Measurements from ENCODE around the gene SIPA1L3. TPM values are rescaled to one million over a fixed set of nuclear protein-coding genes. Genes with fewer than 3 reads are reported as not detected.

Gene SIPA1L3
- total RNA-seq, 2 donors from 2014 or later, result 29.5 to 32.2 TPM

DNA sequence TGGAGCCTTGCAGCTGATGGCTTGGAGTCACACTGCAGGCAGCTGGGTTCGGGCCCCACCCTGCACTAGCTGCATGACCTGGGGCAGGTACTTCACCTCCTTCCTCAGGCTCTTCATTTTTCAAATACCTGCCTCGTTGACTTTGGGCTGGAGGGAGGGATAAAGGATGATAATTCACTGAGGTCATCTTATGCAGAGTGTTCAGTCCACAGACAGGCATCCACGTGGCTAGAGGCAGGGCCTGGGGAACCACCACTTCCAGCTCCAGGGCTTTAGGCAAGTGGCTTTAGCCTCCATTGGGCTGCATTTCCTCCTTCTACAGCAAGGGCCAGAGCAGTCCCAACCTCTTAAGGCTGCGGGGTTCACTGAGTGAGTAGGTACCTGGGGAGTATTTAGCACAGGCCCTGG is 84.8 kb downstream of the SIPA1L3 start:
- Mint-ChIP-seq H3K4me3 (no peak overlapping the region), H3K36me3 (ENCODE audit: low read depth) (no peaks in the 10 kb centered on the region), H3K4me1 (peaks cover 17% of the 10 kb centered on the region), H3K27ac (no peak overlapping the region), H3K27me3 (no peaks in the 10 kb centered on the region)
- no peak for ATAC-seq
- no peak for DNase-seq
- no peaks in the 10 kb centered on the region for H3K9me3 ChIP-seq (ENCODE audit: control insufficient read depth, low read length, poor library complexity, severe bottlenecking)

DNA sequence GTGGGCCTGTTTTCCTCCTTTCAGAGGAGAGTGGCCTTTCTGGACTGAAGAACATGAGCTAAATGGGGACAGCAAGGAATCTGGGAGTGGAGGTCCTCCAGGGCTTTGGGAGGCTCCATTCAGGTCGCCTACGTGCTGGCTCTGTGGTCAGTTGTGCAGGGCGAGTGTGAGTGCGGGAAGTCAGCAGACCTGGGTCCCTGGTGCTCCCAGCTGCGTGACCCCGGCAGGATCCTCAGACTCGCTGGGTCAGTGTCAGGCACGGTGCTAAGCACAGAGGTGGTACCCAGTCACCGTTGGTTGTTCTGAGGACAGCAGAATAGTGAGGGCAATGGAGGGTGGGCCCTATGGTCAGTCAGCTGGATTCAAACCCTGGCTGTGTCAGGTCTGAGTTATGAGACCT is 85.8 kb downstream of the SIPA1L3 start:
- H3K4me1 Mint-ChIP-seq, result peaks cover 17% of the 10 kb centered on the region
- no peak overlapping the region for H3K27ac Mint-ChIP-seq
- H3K27me3 Mint-ChIP-seq, result no peaks in the 10 kb centered on the region
- no peak for ATAC-seq
- DNase-seq, result no peak
- no peak overlapping the region for H3K4me3 Mint-ChIP-seq
- H3K9me3 ChIP-seq (ENCODE audit: control insufficient read depth, low read length, poor library complexity, severe bottlenecking), result no peaks in the 10 kb centered on the region
- no peaks in the 10 kb centered on the region for H3K36me3 Mint-ChIP-seq (ENCODE audit: low read depth)

DNA sequence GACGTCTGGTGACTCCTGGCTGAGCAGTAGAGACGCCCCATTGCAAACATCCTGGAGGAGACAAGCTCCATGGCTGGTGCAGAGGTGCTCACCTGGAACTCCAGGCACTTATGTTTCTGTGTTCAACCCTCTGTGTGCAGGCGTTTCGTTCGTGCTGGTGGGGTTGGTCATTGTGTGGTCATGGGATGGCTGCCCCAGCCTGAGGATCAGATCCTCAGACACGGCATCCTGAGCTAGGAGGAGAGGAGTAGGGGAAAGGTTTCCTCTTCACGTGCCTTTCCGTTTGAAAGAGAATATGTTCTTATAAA is 87.8 kb downstream of the SIPA1L3 start:
- Mint-ChIP-seq H3K4me3 (no peak overlapping the region), H3K27me3 (no peaks in the 10 kb centered on the region), H3K27ac (no peak overlapping the region)

DNA sequence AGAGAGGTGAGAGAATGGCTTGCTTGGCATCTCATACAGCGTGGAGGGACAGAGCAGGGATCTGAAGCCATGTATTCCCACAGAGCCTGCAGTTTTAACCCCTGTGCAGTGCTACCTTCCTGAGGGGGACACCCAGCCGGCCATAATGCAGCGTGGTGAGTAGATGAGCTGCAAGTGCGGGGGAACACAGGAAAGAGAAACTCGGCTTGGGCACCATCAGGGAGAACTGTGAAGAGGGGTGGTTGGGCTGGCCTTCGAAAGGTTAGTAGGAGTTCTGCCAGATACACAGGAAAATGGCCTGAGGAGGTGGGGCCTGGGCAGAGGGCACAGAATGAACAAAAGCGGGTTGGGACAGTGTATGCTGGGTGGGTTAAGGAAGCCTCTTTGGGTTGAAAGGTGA is 88.3 kb downstream of the SIPA1L3 start:
- H3K36me3 Mint-ChIP-seq (ENCODE audit: low read depth), result no peaks in the 10 kb centered on the region
- H3K4me3 Mint-ChIP-seq, result no peak overlapping the region
- H3K9me3 ChIP-seq (ENCODE audit: control insufficient read depth, low read length, poor library complexity, severe bottlenecking), result no peaks in the 10 kb centered on the region
- no peaks in the 10 kb centered on the region for H3K27me3 Mint-ChIP-seq
- no peak for DNase-seq
- ATAC-seq, result no peak
- H3K4me1 Mint-ChIP-seq, result peaks cover 10% of the 10 kb centered on the region
- H3K27ac Mint-ChIP-seq, result no peak overlapping the region

More for the DNA sequence above, 87.8 kb downstream of the SIPA1L3 start:
- no peak for DNase-seq
- H3K4me1 Mint-ChIP-seq, result peaks cover 10% of the 10 kb centered on the region
- H3K36me3 Mint-ChIP-seq (ENCODE audit: low read depth), result no peaks in the 10 kb centered on the region
- ATAC-seq, result no peak
- H3K9me3 ChIP-seq (ENCODE audit: control insufficient read depth, low read length, poor library complexity, severe bottlenecking), result no peaks in the 10 kb centered on the region

GRCh38 chr19:37997911-37998344 is 90.9 kb downstream of the SIPA1L3 start:
- H3K4me3 Mint-ChIP-seq, result no peak overlapping the region
- peaks cover 11% of the 10 kb centered on the region for H3K4me1 Mint-ChIP-seq
- DNase-seq (no peak), ATAC-seq (no peak)
- no peaks in the 10 kb centered on the region for H3K27me3 Mint-ChIP-seq
- H3K36me3 Mint-ChIP-seq (ENCODE audit: low read depth), result no peaks in the 10 kb centered on the region
- no peak overlapping the region for H3K27ac Mint-ChIP-seq
- no peaks in the 10 kb centered on the region for H3K9me3 ChIP-seq (ENCODE audit: control insufficient read depth, low read length, poor library complexity, severe bottlenecking)

DNA sequence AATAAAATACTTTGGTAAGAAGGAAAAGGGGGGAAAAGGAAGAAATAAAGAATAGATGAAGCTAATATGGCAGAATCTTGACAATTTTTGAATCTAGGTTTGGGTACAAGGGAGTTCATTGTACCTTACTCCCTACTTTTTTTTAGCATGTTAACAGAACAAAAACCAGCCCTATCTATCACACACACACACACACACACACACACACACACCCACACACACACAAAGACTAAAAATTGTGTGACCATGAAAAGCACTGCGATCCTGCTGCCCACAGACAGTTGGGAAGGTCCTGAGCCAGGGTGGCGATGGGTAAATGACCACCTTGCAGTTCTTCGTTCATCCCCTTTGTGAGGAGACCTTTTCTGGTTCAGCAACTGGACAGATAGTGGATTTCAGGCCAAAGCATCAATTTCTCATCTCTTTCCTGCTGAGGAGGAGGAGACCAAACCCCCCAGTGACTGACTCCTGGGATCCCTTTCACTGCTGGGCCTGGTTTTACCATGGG is 91.8 kb downstream of the SIPA1L3 start:
- no peak for DNase-seq
- Mint-ChIP-seq H3K4me3 (no peak overlapping the region), H3K27me3 (no peaks in the 10 kb centered on the region), H3K36me3 (ENCODE audit: low read depth) (no peaks in the 10 kb centered on the region), H3K4me1 (peaks cover 11% of the 10 kb centered on the region), H3K27ac (no peak overlapping the region)
- no peak for ATAC-seq
- no peaks in the 10 kb centered on the region for H3K9me3 ChIP-seq (ENCODE audit: control insufficient read depth, low read length, poor library complexity, severe bottlenecking)

DNA sequence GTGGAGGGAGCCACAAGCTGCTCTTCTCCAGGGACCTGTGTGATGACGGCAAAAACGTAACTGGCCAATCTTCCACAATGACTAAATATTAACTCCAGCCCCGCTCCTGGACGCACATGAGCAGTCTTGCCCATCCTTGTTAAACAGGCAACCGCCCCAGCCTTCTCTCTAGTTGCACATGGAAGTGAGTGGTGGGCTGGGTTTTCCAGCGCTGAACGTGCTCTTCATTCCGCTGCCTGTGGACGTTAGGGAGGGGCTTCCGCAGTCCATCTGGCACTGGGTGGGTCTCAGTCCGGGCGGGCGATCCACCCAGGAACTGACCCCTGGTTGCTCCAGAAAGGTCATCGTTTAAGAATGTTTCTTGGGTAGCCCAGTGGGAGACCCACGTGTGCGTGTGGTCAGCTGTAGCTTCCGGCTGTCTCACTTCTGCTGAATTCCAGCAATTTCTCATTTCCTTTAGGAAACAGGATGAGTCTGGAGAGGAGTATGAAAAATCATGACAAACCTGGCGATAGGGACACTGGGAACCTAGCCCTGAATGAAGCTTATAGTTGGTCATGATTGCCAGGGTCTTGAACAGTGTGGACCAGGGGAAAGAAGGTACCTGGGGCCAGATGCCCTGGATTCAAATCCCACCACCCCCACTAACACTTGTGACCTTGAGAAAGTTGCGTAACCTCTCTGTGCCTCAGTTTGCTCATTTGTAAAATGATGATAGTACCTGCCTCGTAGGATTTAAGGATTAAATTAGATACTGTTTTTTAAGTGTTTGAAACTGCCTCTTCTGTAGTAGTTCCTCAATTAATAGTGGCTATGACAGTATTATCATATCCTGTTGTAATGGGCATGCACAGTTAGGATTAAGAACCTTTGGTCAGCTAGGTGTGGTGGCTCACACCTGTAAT is 92.6 kb downstream of the SIPA1L3 start:
- no peak overlapping the region for H3K27ac Mint-ChIP-seq
- H3K4me3 Mint-ChIP-seq, result no peak overlapping the region
- no peak for DNase-seq

GRCh38 chr19:38001158-38001781 is 94.3 kb downstream of the SIPA1L3 start:
- Mint-ChIP-seq H3K36me3 (ENCODE audit: low read depth) (peaks cover 5% of the 10 kb centered on the region), H3K27me3 (no peaks in the 10 kb centered on the region), H3K4me3 (no peak overlapping the region), H3K4me1 (peaks cover 9% of the 10 kb centered on the region), H3K27ac (no peak overlapping the region)
- no peak for ATAC-seq
- DNase-seq, result no peak
- H3K9me3 ChIP-seq (ENCODE audit: control insufficient read depth, low read length, poor library complexity, severe bottlenecking), result no peaks in the 10 kb centered on the region

More for the DNA sequence above, 92.6 kb downstream of the SIPA1L3 start:
- H3K36me3 Mint-ChIP-seq (ENCODE audit: low read depth), result no peaks in the 10 kb centered on the region
- peaks cover 8% of the 10 kb centered on the region for H3K4me1 Mint-ChIP-seq
- no peak for ATAC-seq
- H3K9me3 ChIP-seq (ENCODE audit: control insufficient read depth, low read length, poor library complexity, severe bottlenecking), result no peaks in the 10 kb centered on the region
- H3K27me3 Mint-ChIP-seq, result no peaks in the 10 kb centered on the region

- DNase-seq, result no peak
- H3K27me3 Mint-ChIP-seq, result no peaks in the 10 kb centered on the region
- H3K9me3 ChIP-seq (ENCODE audit: control insufficient read depth, low read length, poor library complexity, severe bottlenecking), result no peaks in the 10 kb centered on the region
- H3K4me3 Mint-ChIP-seq, result no peak overlapping the region
- ATAC-seq, result no peak
- peaks cover 9% of the 10 kb centered on the region for H3K36me3 Mint-ChIP-seq (ENCODE audit: low read depth)
- no peak overlapping the region for H3K27ac Mint-ChIP-seq
- peaks cover 17% of the 10 kb centered on the region for H3K4me1 Mint-ChIP-seq
These were observed 96.6 kb downstream of the SIPA1L3 start for GRCh38 chr19:38003438-38004185.

DNA sequence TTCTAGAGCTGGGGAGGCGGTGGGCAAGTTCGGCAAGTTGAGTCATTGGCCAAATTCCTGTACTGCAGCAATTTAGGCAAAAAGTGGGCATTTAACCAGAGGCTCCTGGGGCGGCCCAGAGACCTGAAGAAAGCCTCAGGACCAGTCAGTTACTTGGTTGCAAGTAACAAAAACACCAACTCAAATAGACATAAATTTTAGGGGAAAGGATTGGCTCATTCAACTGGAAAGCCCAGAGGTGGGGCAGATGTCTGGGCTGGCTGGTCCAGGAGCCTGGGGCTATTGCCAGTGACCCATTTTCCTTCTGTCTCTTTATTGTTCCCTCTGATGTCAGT is 97.1 kb downstream of the SIPA1L3 start:
- DNase-seq (no peak), ATAC-seq (no peak)
- H3K36me3 Mint-ChIP-seq (ENCODE audit: low read depth), result peaks cover 9% of the 10 kb centered on the region
- no peaks in the 10 kb centered on the region for H3K27me3 Mint-ChIP-seq
- peaks cover 17% of the 10 kb centered on the region for H3K4me1 Mint-ChIP-seq
- H3K4me3 Mint-ChIP-seq, result no peak overlapping the region
- H3K9me3 ChIP-seq (ENCODE audit: control insufficient read depth, low read length, poor library complexity, severe bottlenecking), result no peaks in the 10 kb centered on the region
- no peak overlapping the region for H3K27ac Mint-ChIP-seq

DNA sequence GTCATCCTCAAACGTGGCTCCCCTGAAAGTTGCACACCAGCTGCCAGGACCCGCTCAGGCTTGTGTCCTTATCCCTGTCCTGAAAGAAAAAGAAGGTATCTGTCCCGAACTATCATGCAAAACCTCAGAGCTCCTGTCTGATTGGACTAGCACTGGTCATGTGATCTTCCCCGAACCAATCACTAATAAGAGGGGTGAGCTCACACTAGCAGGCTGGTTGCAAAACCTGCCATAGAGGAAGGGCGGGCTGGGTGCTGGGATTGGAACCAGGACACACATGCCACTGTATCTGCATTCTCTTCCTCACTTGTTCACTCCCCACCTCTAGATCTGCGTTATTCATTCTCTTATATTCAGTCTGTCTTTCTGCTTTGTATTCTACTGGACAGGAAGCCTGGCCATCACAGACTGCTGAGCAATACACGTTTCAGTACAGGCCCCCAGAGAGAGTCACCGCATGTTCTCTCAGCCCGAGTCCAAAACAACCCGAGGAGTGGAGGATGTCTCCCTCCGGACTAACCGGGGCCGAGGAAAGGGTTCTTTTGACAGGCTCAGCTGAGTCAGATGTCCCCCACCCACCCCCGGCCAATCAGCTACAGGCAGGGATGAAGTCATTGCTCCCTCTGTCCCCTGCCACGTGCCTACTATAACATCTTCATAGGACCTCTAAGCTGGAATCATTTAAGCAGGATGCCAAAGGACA is 97.7 kb downstream of the SIPA1L3 start:
- H3K36me3 Mint-ChIP-seq (ENCODE audit: low read depth), result peaks cover 9% of the 10 kb centered on the region
- ATAC-seq, result peak; percentile 62
- no peaks in the 10 kb centered on the region for H3K27me3 Mint-ChIP-seq
- H3K9me3 ChIP-seq (ENCODE audit: control insufficient read depth, low read length, poor library complexity, severe bottlenecking), result no peaks in the 10 kb centered on the region
- DNase-seq, result no peak
- H3K4me3 Mint-ChIP-seq, result no peak overlapping the region
- no peak overlapping the region for H3K27ac Mint-ChIP-seq
- peaks cover 16% of the 10 kb centered on the region for H3K4me1 Mint-ChIP-seq

GRCh38 chr19:38005224-38005614 is 98.2 kb downstream of the SIPA1L3 start:
- Mint-ChIP-seq H3K4me1 (peaks cover 16% of the 10 kb centered on the region), H3K36me3 (ENCODE audit: low read depth) (peaks cover 9% of the 10 kb centered on the region), H3K27ac (peak overlapping the region; percentile 49), H3K4me3 (no peak overlapping the region), H3K27me3 (no peaks in the 10 kb centered on the region)
- no peak for ATAC-seq
- DNase-seq, result no peak
- H3K9me3 ChIP-seq (ENCODE audit: control insufficient read depth, low read length, poor library complexity, severe bottlenecking), result no peaks in the 10 kb centered on the region

All from T-helper 17 cell (primary cell).